T-helper 9 cell (primary cell): ENCODE data around the gene IGFBP7.

Source experiments
- DNase-seq: peaks from one replicate; pipeline ENCODE4 v3.0.0-alpha.2; 2020

The IGFBP7 gene

DNA sequence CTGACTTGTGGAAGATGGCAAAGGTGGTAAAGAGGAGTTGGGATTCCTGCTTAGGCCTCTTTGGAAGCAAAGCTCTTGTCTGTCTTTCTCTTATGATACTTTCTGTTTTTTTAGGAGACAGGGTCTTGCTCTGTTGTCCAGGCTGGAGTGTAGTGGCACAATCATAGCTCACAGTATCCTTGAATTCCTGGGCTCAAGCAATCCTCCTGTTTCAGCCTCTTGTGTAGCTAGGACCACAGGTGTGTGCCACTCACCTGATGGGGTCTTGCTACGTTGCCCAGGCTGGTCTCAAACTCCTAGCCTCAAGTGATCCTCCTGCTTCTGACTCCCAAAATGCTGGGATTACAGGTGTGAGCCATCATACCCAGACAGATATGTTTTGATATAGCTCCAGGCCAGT lies 19.3 kb upstream of the IGFBP7 start:
- DNase-seq, result no peak

DNA sequence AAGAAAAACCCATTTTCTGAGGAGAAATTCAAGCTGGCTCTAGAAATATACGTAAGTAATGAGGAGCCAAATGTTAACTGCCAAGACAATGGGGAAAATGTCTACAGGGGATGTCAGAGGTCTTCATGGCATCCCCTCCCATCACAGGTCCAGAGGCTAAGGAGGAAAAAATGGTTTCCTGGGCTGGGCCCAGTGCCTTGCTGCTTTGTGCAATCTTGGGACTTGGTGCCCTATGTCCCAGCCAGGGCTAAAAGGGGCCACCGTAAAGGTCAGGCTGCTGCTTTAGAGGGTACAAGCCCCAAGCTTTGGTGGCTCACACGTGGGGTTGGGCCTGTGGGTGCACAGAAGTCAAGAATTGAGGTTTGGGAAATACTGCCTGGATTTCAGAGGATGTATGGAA lies 17.2 kb upstream of the IGFBP7 start:
- DNase-seq, result no peak

DNA sequence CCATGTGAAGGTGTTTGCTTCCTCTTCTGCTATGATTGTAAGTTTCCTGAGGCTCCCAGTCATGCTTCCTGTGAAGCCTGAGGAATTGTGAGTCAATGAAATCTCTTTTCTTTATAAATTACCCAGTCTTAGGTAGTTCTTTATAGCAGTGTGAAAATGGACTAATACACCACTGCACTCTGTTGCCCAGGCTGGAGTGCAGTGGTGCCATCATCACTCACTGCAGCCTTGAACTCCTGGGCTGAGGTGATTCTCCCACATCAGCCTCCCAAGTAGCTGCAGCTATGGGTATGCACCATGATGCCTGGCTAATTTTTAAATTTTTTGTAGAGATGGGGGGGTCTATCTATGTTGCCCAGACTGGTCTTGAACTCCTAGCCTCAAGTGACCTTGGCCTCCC lies 15.8 kb upstream of the IGFBP7 start:
- DNase-seq, result no peak

DNA sequence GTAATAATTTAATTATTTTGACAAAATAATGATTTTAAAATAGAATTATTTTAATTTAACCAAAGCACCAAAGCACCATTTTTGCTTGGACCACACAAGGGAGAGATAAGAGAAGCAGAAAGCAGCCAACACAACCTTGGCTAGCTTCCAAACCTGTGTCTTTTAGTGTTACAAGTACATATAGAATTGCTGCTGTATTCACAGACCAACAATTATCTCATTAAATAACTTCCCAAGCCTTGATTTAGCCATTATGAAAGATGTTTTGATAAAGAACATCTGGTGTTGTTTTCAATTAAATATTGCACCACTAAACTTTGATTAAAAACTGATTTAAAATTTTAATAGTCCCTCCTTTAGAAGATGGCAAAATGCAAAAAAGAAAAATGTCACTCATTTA lies 14.0 kb upstream of the IGFBP7 start:
- DNase-seq, result no peak

DNA sequence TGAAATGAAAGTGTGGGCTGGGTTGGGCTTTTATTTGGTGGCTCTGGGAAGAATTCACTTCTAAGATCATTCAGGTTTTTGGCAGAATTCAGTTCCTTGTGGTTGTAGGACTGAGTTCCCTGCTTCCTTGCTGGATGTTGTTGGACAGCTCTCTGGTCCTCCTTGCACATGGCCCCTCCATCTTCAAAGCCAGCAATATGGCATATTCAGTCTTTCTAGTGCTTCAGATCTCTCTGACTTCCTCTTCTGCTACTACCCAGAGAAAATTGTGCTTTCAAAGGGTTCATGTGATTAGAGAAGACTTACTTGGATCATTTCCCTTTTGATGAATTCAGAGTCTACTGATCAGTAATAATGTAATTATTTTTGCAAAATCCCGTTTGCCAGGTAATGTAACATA lies 12.8 kb upstream of the IGFBP7 start:
- DNase-seq, result no peak

DNA sequence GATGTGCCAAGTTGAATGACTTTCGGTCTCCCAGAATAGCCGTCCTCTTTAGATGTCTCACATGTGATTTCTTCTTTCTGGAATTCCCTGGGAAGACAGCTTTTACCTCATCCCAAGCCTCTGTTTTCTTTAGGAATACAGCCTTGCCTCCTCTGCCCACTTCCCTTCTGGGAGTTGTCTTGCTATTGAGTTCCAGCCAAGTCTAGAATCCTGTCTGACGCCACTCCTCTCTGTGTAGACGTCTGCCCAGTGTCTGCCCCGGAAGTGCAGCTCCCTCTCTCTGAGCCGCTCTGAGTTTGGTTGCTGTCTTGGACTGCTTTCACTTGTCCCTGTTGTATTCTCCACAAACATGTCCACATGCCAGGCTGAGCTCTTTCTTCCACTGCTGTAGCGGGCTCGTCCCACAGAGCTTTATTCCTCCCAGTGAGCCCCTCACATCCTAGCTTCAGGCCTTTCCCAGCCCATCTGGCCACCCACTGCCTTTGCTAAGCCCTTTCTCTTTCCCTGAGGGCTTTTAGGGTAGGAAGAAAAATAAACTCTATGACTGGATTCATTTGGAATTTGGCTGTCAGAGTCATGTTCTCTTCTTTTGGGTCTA lies 9.0 kb upstream of the IGFBP7 start:
- DNase-seq, result no peak

DNA sequence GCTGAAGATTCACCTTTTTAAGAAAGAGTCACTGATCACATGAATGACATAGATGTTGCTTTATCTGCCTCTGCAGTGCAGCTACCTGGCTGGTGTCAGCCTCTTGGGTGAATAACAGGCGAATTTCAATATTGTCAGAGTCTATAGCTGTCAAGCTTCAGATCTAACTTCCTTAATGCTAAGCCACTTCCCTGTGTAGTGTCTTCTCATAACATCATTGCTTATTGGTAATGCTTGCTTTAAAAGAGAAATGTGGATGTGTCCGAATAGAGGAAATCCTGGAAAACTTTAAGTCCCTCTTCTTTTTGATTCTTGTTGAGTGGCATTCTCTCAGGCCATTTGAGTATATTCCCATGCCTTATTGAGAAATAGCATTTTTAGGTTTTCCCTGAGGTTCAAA lies 7.3 kb upstream of the IGFBP7 start:
- no peak for DNase-seq

DNA sequence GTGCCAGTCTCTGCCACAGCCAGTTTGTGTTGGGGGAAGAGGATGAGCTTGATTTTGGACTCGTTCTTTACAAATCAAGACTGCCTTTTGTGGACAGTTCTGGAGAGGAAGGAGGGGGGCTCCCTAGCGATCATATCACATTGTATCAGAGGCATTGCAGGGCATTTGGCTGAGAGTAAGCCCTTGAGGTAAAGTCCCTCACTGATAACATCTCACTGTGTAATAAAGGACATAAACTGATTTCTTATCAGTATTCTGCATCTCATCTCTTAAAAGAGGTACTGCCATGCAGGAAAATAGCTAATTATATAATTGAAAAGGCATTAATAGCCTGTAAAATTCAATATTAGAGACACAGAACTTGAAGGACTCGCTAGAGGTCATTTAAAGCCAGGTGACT lies 6.1 kb upstream of the IGFBP7 start:
- DNase-seq, result no peak

DNA sequence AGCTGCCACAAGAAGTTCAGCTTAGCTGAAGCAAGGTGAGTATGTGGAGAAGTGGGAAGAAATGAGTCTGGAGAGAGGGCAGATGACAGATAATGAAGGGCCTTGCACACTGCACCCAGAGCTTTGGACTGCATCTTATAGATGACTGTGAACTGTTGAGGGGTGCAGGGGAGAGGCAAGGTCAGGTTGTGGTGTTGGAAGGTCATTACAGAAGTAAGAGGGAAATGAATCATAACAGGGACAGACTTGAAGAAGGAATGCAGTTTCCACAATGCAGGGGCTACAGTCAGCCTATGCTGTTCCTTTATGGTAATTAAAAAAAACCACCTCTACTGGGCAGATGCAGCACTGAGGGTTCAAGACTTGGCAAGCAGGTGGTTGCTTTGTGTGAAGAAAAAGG lies 4.8 kb upstream of the IGFBP7 start:
- DNase-seq, result no peak

DNA sequence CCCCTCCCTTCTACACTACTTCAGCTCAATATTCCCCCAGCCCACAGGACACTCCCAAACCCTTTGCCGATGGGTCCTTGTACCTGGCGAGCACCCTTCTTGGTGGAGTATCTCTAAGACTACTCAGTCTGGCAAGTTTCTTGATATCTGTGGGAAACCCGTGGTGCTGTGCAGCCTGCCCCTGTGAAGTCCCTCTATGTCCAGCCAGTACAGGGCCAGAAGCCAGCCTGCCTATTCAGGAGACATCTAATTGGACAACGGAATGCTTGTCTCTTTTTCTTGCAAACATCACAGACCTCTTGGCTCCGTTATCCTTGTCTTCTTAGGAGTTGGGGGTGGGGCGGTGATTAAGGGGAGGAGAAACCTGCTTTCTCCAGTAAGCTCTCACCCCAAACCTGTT lies 3.7 kb upstream of the IGFBP7 start:
- no peak for DNase-seq

DNA sequence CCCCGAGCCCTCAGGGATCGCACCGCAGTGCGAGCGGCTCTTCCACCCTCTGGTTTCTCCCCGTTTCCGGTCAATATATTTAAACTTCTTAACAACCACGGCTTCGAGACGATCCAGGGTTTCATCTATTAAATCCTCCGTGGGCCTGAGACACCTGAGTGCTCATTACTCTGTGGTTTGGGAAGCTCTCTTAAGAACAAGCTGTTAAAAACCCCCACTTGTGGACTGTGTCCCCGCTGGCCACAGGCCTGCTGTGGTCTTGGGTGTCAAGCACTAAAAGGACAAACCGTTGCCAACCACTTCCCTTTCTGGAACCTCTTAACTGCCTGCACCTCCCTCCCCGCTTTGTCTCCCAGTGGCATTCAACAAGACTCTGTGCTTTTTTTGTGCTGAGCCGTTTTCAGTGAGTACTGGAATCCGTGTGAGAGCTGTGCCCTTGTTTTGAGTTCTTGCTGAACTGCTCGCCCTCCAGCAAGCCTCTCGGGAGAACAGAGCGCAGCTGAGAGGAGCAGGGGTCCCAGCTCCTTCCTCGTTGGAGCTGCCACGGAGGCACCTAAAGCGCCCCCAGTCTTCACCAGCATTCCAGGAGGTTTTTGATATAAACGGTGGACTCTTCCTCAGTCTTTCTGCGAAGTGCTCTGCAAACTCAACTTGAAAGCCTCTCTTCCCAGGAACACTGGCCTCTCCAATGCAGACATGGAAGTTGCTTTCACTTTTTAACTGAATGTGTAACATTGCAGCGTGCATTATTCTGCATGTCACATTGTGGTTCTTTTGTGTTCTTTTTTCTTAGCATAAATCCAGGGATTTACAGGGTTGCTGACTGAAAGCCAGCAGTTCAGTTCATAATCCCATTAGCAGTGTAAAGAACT lies 691 bp upstream of the IGFBP7 start:
- DNase-seq, result no peak

DNA sequence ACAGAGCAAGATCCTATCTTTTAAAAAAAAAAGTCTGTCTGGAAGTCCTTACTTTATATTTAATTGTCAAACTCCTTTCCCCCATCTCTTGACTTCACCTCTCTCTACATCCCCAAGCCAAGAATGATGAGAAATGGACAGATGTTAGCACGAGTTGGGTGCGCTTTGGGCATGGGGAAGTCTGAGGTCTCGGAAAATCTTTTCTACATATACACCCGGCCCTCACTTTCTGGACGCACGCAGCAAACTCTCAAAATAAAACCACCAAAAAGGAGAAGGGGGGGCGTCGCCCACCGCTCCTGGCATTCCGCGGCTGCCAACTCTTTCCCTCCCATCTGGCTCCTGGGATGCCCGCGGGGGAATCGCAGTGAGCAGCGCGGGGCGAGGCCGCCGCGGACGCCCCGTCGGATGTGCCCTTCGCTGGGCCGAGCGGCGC lies 756 bp downstream of the IGFBP7 start:
- DNase-seq, result no peak

DNA sequence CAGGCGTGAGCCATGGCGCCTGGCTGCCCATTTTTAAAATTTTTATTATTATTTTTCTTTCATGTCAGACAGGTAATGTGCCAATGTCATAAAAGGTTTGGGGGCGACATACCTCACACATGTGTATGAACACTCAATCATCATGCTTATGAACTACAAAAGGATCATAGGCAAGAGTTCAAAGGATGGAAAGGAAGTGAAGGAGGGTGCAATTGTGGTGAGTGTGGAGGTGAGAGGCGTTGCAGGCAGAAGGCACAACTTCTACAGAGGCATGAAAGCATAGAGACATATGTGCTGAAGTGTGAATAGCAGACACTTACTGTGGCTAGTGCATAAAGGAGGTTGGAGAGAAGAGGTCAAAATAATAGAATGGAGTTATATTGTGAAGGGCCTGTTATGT lies 4.0 kb downstream of the IGFBP7 start:
- DNase-seq, result no peak

DNA sequence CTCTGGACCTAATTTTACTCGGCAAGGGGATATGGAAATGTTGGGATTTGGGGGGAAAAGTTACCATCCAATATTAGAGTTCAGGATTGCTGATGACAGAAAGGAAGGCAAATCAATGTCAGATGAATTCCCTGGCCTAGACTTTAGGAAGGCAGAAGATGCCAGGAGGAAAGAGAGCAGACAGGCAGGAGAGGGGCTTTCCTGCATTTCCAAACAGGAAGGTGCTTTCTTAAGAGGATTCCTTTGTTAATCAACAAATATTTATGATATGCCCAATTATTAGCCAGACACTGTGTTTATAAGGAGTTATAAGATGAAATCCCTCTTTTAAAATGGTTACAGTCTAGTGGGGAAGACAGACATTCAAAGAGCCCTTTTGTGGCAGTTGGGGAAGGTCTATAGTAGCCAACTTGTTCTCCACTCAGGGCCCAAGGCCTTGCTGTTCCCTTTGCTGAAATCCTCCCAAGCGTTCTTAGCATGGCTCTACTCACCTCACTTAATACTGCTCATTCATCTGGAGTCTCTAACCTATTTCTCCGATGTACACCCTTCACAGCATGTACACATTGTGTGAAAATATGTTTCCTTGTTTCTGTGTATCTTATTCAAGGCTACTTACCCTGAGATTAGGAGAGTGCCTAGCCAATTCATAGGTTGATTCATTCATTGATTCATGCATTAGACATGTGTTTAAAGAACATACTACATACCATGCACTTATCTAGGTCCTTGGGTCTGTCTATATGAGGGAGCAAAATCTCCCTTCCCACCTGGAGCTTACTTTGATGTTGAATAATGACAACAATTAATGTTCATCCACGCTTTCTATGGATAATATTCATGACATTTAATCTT lies 5.3 kb downstream of the IGFBP7 start:
- DNase-seq, result no peak

DNA sequence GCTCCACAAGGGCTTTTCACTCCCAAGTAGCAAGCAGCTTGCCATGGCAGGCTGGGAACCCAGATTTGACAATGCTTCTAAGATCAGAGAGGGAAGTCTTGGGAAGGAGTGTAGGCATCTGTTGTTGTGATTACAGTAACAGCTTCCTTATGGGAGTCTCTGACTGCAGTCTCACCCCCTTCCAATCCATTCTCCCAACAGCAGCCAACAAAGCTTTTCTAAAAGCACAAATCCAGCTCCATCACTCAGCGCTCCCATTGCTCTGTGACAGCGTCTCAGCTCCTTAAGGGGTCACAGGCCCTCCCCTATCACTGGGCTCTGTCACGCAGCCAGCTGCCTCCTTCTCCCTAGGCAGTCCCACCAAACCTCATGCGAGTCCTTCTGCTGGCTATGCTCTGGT lies 7.1 kb downstream of the IGFBP7 start:
- DNase-seq, result no peak

DNA sequence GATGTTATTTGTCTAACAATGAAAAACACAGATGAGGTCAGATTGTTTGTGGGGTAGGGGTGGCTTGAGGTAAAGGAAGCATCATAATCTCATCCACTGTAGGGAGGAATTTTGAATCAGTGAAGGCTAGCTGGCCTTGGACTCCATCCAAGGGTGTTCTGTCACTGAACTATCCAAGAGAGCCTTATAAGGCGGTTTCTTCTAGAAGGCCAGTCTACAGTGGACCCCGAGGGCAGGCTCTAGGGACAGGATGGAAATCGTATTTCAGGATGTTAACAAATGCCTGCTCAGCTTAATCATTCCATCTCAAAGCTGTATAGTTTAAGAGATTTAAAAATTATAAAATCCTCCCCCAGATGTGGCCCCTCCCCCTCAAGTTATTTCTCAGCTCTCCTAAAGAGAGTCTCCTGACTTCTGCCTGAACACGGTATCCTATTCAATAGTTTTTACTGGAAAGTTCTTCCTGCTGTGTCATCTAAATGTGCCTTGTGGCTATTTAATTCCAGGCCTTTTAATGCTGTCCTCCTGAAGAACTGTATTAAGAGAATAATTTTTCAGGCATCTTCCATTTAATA lies 8.0 kb downstream of the IGFBP7 start:
- DNase-seq, result no peak

DNA sequence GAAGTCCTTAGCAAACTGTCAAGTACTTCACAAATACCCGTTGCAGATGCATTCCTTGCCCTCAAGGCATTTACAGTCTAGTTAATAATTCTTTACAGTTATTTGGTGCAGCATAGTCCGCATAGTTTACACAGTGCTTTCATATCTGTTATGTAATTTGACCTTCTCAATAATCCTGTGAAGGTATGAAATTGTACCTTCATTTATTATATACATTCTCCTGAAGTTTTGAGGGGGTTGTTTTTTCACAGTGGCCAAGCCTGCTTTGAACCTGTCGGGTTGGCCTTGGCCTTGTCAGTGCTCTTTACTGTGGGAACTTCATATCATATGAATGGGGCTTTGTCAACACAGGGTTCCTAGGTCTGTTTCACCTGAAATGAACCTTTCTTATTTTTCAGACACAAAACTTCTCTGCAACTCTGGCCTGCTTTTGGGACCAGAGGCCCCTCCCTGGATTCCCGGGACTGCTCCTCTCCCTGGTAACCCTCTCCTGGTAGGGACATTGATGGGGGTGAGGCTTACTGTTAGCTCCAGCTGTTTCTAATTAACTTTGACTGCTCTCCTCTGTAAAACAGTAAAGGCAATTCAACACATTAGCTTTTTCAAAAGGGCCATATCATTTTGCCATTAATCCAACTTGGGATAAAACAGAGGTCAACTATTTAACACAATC lies 9.1 kb downstream of the IGFBP7 start:
- DNase-seq, result no peak

DNA sequence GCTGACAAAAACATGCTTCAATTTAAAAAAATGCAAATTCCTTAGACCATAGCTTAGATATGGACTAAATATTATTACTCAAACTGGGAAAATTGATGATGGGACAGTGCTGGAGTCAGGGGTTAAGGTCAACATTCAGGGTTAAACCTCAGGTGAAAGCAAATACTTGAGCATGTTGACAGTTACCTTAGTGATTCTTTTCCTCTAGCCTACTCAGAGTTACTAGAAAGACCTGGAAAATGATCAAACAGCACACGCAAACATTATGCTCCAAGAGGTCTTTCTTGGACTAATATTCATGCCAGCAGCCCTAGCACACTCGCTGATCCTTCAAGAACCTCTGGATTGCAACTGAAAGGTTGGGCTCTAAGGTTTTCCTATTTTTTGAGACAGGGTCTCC lies 10.8 kb downstream of the IGFBP7 start:
- DNase-seq, result no peak

DNA sequence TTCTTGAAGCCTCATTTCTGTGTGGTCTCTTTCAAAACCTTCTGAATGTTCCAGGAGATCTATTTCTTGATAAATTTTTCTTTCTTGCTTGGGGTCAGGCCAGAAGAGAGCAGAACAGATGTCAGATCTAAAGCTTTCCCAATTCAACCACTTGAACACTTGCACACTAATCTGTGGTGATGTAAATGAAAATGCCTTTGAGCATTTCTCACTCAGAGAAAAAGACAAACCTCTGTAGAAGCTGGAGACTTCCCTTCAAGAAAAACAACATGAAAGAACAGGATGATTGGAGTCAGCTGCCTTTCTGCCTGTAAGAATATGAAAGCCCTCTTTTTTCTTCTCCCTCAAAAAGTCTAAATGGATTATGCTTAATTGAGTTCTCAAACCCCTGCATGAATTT lies 11.2 kb downstream of the IGFBP7 start:
- DNase-seq, result no peak

DNA sequence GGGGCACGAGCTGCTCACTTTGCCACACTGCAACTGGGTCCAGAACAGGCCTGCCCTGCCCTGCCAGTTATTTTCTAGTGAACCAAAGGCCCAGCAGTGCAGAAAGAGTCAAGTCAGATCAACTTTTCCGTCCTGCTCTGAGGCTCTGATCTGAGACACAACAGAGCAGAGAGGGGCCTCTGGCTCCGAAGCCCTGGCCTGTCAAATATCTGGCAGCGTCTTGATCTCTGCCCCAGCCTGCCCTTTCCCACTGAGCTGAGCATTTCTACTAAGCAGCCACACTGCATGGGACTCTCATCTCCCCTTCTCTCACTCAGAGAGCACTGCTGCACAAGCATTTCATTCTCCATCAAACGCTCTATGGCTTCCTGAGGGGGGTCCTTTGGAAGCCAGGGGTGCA lies 11.8 kb downstream of the IGFBP7 start:
- DNase-seq, result no peak

DNA sequence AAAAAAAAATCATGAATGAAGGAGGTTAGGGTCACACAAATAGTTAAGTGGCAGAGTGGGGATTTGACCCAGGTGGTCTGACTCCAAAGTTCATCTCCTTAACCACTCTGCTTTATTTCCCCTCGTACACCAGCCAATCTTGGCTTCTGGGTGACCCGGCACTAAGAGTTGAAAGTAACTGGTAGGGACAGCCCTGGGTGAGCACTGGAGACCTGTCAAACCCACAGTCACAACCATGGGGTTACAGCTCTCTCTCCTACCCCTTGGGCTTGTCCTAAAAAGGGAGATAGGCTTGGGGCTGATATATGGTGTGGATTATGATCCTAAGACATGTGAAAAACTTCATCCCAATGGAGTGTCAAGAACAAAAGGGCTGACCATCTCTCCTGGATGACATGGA lies 12.5 kb downstream of the IGFBP7 start:
- no peak for DNase-seq

DNA sequence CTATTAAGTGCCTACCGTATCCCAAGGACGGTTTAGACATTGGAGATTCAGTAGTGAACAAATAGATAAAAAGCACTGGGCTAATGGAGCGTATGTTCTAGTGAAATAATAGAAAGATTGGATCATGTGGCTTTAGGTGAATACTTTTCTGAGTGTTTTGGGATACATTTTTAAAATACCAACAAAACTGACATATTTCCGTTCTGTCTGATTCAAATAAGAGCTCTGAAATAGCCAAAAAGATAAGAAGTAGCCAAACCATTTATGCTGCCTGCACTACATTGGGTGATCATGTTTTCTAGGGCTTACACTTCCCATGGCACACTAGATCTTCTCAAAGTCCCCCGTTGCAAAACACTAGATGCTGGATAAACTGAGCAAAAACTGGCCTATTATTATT lies 14.2 kb downstream of the IGFBP7 start:
- no peak for DNase-seq

DNA sequence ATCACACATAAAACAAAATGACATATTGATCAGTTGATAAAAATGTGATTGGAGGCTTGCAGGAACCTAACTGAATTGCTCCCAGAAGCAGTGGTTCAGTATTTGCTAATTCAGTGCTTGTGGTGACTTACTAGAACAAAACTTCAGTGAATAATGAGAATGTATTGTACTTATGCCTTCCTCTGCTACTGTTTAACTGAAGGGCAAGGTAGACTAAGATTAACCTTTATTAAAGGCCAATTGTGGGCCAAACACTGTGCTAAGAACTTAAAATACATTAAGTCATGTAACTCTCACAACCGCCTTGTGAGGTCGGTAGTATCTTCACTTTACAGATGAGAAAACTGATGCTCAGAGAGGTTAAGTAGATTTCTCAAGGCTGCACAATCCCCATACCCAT lies 14.9 kb downstream of the IGFBP7 start:
- DNase-seq, result no peak
